ENCODE data around the gene SGCD.

- TF ChIP-seq NFRKB (IDR thresholded peaks at IDR 0.05), result no peak
- TF ChIP-seq ZNF384 (IDR thresholded peaks at IDR 0.05), result no peak
- no peak for TF ChIP-seq BHLHE40 (IDR thresholded peaks at IDR 0.05; ENCODE audit: borderline replicate concordance)
- no peak for TF ChIP-seq LEF1 (IDR thresholded peaks at IDR 0.05; ENCODE audit: borderline replicate concordance)
- no peak for TF ChIP-seq HDGF (IDR thresholded peaks at IDR 0.05; ENCODE audit: borderline replicate concordance)
- TF ChIP-seq FOXA1 (IDR thresholded peaks at IDR 0.05), result no peak
- no peak for TF ChIP-seq SP1 (IDR thresholded peaks at IDR 0.05)
Measured at GRCh38 chr5:156800929-156801328, 474.0 kb downstream of the SGCD start.

Data from HEK293T (cell line).